Measurements from ENCODE around the gene TNNT2.

Gene TNNT2

GRCh38 chr1:201351617-201352016 is 25.9 kb downstream of the TNNT2 start:
- TF ChIP-seq CTCF (IDR thresholded peaks at IDR 0.05; ENCODE audit: insufficient read depth, missing control alignments): no peak
- DNase-seq (ENCODE audit: insufficient read length, low spot score) (no peak), FAIRE-seq (no peak)

GRCh38 chr1:201350884-201351283 is 26.6 kb downstream of the TNNT2 start:
- FAIRE-seq (no peak), DNase-seq (ENCODE audit: insufficient read length, low spot score) (no peak)
- TF ChIP-seq CTCF (IDR thresholded peaks at IDR 0.05; ENCODE audit: insufficient read depth, missing control alignments): no peak

- FAIRE-seq (no peak), DNase-seq (ENCODE audit: insufficient read length, low spot score) (no peak)
- TF ChIP-seq CTCF (IDR thresholded peaks at IDR 0.05; ENCODE audit: insufficient read depth, missing control alignments): no peak
Measured at GRCh38 chr1:201350361-201350725, 27.1 kb downstream of the TNNT2 start.

GRCh38 chr1:201349092-201349491 is 28.4 kb downstream of the TNNT2 start:
- no peak for TF ChIP-seq CTCF (IDR thresholded peaks at IDR 0.05; ENCODE audit: insufficient read depth, missing control alignments)
- FAIRE-seq: no peak
- DNase-seq (ENCODE audit: insufficient read length, low spot score): no peak

GRCh38 chr1:201348211-201348566 is 29.3 kb downstream of the TNNT2 start:
- peak; percentile 70 for DNase-seq (ENCODE audit: insufficient read length, low spot score)
- TF ChIP-seq CTCF (IDR thresholded peaks at IDR 0.05; ENCODE audit: insufficient read depth, missing control alignments): peak; percentile 54
- FAIRE-seq: no peak

GRCh38 chr1:201347498-201348210 is 29.8 kb downstream of the TNNT2 start:
- no peak for TF ChIP-seq CTCF (IDR thresholded peaks at IDR 0.05; ENCODE audit: insufficient read depth, missing control alignments)
- DNase-seq (ENCODE audit: insufficient read length, low spot score) (no peak), FAIRE-seq (no peak)

- DNase-seq (ENCODE audit: insufficient read length, low spot score) (no peak), FAIRE-seq (no peak)
- no peak for TF ChIP-seq CTCF (IDR thresholded peaks at IDR 0.05; ENCODE audit: insufficient read depth, missing control alignments)
Measured at GRCh38 chr1:201346987-201347386, 30.5 kb downstream of the TNNT2 start.
